HG03025 (cell line): ENCODE results near the gene TOMM5.

Experiments
- ATAC-seq: cut with Tn5 transposase; IDR thresholded peaks from one replicate; pipeline ENCODE4 v1.9.1; 2021; ENCODE audit warnings: mild to moderate bottlenecking, moderate library complexity; ENCODE audit not compliant: unreplicated experiment, low FRiP score

Gene TOMM5

DNA sequence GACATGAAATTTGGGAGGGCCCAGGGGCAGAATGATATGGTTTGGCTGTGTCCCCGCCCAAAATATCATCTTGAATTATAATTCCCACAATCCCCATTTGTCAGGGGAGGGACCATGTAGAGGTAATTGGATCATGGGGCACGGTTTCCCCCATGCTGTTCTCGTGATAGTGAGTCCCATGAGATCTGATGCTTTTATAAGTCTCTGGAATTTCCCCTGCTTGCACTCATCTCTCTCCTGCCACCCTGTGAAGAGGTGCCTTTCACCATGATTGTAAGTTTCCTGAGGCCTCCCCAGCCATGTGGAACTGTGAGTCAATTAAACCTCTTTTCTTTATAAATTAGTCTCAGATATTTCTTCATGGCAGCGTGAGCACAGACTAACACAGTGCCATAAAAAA is 27.5 kb downstream of the TOMM5 start:
- no peak for ATAC-seq

GRCh38 chr9:37563806-37564513 is 28.4 kb downstream of the TOMM5 start:
- no peak for ATAC-seq

- no peak for ATAC-seq
These were observed 29.6 kb downstream of the TOMM5 start for GRCh38 chr9:37562826-37563225.

GRCh38 chr9:37561682-37562081 is 30.7 kb downstream of the TOMM5 start:
- no peak for ATAC-seq

- ATAC-seq, result no peak
These were observed 32.4 kb downstream of the TOMM5 start for GRCh38 chr9:37559855-37560592.

DNA sequence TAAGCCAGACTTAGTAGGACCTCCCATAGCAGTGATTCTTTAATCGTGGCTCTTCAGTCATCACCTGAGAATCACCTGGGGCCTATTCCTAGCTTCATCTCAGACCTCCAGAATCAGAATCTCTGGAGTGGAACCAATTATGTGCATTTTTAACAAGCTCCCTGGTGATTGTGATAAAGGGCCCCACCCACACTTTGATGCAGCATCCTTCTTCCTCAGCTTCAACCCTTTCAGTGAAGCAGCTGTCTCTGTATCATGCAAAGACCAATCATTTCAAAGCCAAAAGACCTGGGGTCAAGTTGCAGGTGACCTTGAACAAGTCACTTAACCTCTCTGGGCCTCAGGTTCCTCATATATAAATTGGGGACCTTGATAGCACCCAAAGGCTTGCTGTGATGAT is 33.3 kb downstream of the TOMM5 start:
- ATAC-seq, result no peak

GRCh38 chr9:37555786-37556185 is 36.6 kb downstream of the TOMM5 start:
- no peak for ATAC-seq

- no peak for ATAC-seq
These were observed 38.1 kb downstream of the TOMM5 start for GRCh38 chr9:37554318-37554717.

- no peak for ATAC-seq
These were observed 40.5 kb downstream of the TOMM5 start for GRCh38 chr9:37551888-37552287.

DNA sequence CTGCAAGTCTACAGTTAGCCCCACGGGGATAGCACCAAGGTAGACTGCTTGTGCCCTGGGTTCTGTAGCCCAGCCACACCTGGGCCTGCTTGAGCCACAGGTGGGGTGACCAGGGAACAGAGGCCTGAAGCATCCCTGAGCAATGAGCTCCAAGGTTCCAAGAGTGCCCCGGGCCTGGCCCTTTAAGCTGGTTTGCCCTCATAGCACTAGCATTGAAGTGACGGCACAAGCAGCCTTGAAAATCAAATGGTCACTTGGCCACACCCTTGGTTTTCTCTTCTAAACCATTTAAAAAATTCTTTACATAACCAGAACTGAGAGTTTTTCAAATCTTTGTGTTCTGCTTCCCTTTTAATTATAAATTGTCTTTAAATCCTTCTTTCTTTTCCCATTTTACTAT is 40.9 kb downstream of the TOMM5 start:
- ATAC-seq, result no peak

- ATAC-seq, result no peak
These were observed 41.6 kb downstream of the TOMM5 start for GRCh38 chr9:37550781-37551180.

- no peak for ATAC-seq
These were observed 42.9 kb downstream of the TOMM5 start for GRCh38 chr9:37549527-37549926.

DNA sequence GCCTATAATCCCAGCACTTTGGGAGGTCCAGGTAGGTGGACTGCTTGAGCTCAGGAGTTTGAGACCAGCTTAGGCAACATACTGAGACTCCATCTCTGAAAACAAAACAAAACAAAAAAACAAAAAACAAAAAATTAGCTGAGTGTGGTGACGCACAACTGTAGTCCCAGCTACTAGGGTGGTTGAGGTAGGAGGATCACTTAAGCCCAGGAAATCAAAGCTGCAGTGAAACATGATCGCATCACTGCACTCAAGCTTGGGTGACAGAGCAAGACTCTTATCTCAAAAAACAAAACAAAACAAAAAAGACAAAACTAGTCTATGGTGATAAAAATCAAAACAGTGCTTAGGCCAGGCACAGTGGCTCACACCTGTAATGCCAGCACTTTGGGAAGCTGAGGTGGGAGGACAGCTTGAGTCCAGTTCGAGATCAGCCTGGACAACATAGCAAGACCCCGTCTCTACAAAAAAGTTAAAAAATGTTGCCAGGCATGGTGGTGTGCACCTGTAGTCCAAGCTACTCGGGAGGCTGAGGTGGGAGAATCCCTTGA is 45.0 kb downstream of the TOMM5 start:
- no peak for ATAC-seq

DNA sequence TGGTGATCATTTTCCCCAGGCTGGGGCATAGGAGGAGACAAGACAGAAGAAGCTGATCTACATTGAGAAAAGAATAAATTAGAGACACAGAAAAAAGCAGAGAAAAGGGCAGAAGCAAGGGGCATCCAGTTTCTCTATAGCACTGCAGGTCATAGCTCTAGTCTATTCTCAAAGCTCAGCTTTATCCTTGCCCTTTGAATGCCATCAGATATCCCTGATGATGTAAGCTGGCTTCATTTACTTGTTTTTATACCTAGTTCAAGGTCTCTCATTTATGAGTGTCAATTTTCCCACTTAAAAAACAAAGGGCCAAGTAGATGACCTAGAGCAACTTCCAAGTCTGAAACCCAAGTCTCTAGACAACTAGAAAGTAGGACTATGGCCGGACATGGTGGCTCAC is 48.9 kb downstream of the TOMM5 start:
- no peak for ATAC-seq

- no peak for ATAC-seq
These were observed 49.5 kb downstream of the TOMM5 start for GRCh38 chr9:37542895-37543294.

DNA sequence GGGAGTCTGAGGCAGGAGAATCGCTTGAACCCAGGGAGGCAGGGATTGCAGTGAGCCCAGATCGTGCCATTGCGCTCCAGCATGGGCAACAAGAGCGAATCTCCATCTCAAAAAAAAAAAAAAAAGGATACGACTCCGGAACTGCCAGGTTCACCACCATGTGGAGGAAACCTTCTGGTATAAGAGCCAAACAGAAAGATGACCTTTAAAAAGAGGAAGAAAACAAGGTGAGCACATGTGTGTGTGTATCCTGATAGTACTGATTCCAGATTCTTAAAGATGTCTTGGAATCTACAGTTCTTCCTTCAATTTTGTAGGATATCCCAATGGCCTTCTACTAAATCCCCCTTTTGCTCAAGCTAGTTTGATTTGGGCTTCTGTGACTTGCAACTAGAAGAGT is 49.9 kb downstream of the TOMM5 start:
- ATAC-seq, result no peak

DNA sequence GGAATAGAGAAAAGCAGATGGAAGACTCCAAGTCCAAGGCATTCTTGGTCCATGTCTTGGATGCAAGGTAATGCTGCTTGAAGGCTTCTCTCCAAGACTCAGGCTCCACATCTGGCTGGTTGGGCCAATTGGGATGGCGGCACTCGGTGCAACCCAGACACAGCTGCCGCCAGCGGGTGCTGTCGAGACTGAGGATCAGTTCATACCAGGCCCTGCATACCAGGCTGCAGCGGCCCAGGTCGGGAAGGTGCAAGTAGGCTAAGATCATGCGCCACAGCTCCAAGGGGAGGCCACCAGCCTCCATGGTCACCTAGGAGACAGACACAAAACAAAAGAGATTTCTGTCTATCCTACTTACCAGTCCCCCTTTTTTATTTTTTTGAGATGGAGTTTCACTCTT is 50.9 kb downstream of the TOMM5 start:
- ATAC-seq, result no peak

DNA sequence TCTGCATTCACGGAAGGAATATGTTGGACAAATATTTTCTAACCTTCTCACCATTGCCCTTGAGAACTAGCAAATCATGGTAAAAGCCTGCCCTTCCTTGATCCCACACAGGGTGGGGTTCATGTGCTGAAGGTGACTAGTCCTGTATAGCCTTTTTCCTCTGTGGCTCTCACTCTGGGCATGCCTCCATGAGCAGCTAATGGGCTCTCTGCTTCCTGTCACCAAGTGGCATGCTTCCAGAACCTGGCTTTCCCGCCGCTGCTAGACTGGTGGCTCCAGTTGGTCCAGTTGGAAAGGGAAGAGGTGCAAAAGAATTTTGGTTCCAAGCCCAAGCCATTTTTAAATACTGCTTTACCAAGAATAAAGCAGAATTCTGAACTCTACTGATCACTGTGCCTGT is 51.8 kb downstream of the TOMM5 start:
- no peak for ATAC-seq

GRCh38 chr9:37539634-37540033 is 52.8 kb downstream of the TOMM5 start:
- no peak for ATAC-seq
